DND-41 (cell line): ENCODE measurements around the gene CENPP.
A peak's percentile ranks its signal among the peaks of the same experiment; 100 is the strongest.

ENCODE experiments used
- ATAC-seq: fragments of 200-7000 bp; cut with Tn5 transposase; 3 replicates; pipeline ENCODE4 v1.9.1; 2021; ENCODE audit warnings: low read depth; ENCODE audit not compliant: insufficient read depth
- DNase-seq: peaks from one replicate; pipeline ENCODE4 v3.0.0-alpha.2; 2020
- H2AFZ ChIP-seq: 2 replicates; pipeline ENCODE4 v1.6.0; 2012; ENCODE audit warnings: low read depth, low read length
- H3K27ac ChIP-seq: 2 replicates; pipeline ENCODE4 v1.5.1; 2012; ENCODE audit warnings: low read length, inconsistent platforms
- H3K27me3 ChIP-seq: fragments of 200-600 bp; sonication (generic); 2 replicates; pipeline ENCODE4 v1.6.0; 2012; ENCODE audit warnings: low read length, mild to moderate bottlenecking, inconsistent platforms; ENCODE audit not compliant: insufficient read depth, poor library complexity
- H3K36me3 ChIP-seq: 2 replicates; pipeline ENCODE4 v1.5.1; 2012; ENCODE audit warnings: low read length, inconsistent platforms; ENCODE audit not compliant: insufficient read depth
- H3K4me1 ChIP-seq: 2 replicates; pipeline ENCODE4 v1.5.1; 2012; ENCODE audit warnings: mild to moderate bottlenecking, low read length; ENCODE audit not compliant: insufficient read depth
- H3K4me2 ChIP-seq: 2 replicates; pipeline ENCODE4 v1.6.0; 2012; ENCODE audit warnings: mild to moderate bottlenecking, moderate library complexity, low read length, inconsistent platforms; ENCODE audit not compliant: insufficient read depth
- H3K4me3 ChIP-seq, 2 experiments: fragments of 200-600 bp in 1 of 2; shearing (Covaris generic) in 1 of 2; 2 replicates each; pipeline ENCODE4 v1.5.1; 2012 to 2016; ENCODE audit warnings: inconsistent platforms in 2 of 2, low read length in 2 of 2, mild to moderate bottlenecking in 2 of 2, low read depth in 1 of 2, moderate library complexity in 1 of 2
- H3K79me2 ChIP-seq: 2 replicates; pipeline ENCODE4 v1.6.0; 2012; ENCODE audit warnings: low read length, inconsistent platforms; ENCODE audit not compliant: insufficient read depth
- H3K9ac ChIP-seq: 2 replicates; pipeline ENCODE4 v1.6.0; 2012; ENCODE audit warnings: low read depth, mild to moderate bottlenecking, inconsistent platforms, low read length, moderate library complexity
- H3K9me3 ChIP-seq: 2 replicates; pipeline ENCODE4 v1.5.1; 2012; ENCODE audit warnings: low read length, moderate library complexity, mild to moderate bottlenecking, inconsistent platforms; ENCODE audit not compliant: insufficient read depth, severe bottlenecking
- H4K20me1 ChIP-seq: 2 replicates; pipeline ENCODE4 v1.6.0; 2012; ENCODE audit warnings: low read length; ENCODE audit not compliant: insufficient read depth
- EZH2 ChIP-seq: IDR thresholded peaks from 3 replicates; pipeline ENCODE4 v1.6.1; 2012; ENCODE audit warnings: borderline replicate concordance, low read depth, mild to moderate bottlenecking, moderate library complexity, low read length, inconsistent platforms; ENCODE audit not compliant: severe bottlenecking
- TF ChIP-seq, protein P1 (sequence below): IDR thresholded peaks from 2 replicates; pipeline ENCODE4 v1.5.1; 2012; ENCODE audit warnings: borderline replicate concordance, low read length, moderate library complexity, mild to moderate bottlenecking; ENCODE audit not compliant: poor library complexity, severe bottlenecking; ENCODE audit errors: extremely low read depth

CENPP gene

GRCh38 chr9:92432972-92433548 lies 107.3 kb downstream of the CENPP start:
- Histone ChIP-seq H3K4me3 (no peak overlapping the region), H2AFZ (no peak overlapping the region), H3K79me2 (no peaks in the 10 kb centered on the region), H3K4me2 (no peak overlapping the region), H3K27me3 (no peaks in the 10 kb centered on the region), H3K27ac (no peak overlapping the region), H3K9ac (no peak overlapping the region), H3K36me3 (no peaks in the 10 kb centered on the region), H4K20me1 (no peaks in the 10 kb centered on the region), H3K4me1 (no peaks in the 10 kb centered on the region), H3K9me3 (no peaks in the 10 kb centered on the region)
- no peak for DNase-seq
- TF ChIP-seq EZH2 = no peak
- TF ChIP-seq, protein P1, sequence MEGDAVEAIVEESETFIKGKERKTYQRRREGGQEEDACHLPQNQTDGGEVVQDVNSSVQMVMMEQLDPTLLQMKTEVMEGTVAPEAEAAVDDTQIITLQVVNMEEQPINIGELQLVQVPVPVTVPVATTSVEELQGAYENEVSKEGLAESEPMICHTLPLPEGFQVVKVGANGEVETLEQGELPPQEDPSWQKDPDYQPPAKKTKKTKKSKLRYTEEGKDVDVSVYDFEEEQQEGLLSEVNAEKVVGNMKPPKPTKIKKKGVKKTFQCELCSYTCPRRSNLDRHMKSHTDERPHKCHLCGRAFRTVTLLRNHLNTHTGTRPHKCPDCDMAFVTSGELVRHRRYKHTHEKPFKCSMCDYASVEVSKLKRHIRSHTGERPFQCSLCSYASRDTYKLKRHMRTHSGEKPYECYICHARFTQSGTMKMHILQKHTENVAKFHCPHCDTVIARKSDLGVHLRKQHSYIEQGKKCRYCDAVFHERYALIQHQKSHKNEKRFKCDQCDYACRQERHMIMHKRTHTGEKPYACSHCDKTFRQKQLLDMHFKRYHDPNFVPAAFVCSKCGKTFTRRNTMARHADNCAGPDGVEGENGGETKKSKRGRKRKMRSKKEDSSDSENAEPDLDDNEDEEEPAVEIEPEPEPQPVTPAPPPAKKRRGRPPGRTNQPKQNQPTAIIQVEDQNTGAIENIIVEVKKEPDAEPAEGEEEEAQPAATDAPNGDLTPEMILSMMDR = no peak
- no peak for ATAC-seq

GRCh38 chr9:92435263-92435662 lies 109.5 kb downstream of the CENPP start:
- Histone ChIP-seq H3K27ac (no peak overlapping the region), H3K27me3 (no peaks in the 10 kb centered on the region), H3K36me3 (no peaks in the 10 kb centered on the region), H3K4me3 (no peak overlapping the region), H3K79me2 (no peaks in the 10 kb centered on the region), H3K4me1 (no peaks in the 10 kb centered on the region), H2AFZ (no peak overlapping the region), H3K9me3 (no peaks in the 10 kb centered on the region), H3K9ac (no peak overlapping the region), H4K20me1 (no peaks in the 10 kb centered on the region), H3K4me2 (no peak overlapping the region)
- TF ChIP-seq, protein P1 = no peak
- no peak for TF ChIP-seq EZH2
- DNase-seq = no peak
- ATAC-seq = no peak

DNA sequence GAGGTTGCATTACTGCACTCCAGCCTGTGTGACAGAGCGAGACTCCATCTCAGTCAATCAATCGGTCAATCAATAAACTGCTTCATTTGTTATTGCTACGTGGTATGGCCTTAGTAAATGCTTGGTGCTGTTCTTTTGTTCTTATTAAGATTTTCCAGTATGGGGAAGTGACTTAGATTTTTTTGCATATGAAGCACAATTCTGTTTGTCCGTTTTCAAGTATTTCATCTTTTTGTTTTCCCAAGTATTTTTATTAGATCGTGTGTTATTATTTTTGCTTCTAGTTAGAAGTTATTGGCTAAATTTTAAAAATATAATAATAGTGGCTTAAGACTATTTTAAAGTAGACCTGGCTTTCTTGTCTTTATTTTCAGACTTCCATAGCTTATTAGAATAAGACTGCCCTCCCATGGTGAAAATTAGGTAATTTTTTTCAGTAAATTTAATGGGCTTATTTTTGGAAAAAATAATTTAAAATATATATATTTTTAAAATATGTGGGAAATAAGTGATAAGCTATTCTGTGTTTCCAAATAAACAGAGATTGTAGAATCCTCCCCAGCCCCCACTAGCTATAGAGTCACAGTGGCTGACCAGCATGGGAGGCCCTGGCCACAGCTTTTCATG lies 113.3 kb downstream of the CENPP start:
- Histone ChIP-seq H3K9ac (no peak overlapping the region), H3K27me3 (no peaks in the 10 kb centered on the region), H2AFZ (no peak overlapping the region), H3K4me2 (no peak overlapping the region), H4K20me1 (no peaks in the 10 kb centered on the region), H3K4me1 (no peaks in the 10 kb centered on the region), H3K4me3 (no peak overlapping the region), H3K9me3 (no peaks in the 10 kb centered on the region), H3K27ac (no peak overlapping the region), H3K36me3 (no peaks in the 10 kb centered on the region), H3K79me2 (no peaks in the 10 kb centered on the region)
- DNase-seq (no peak), ATAC-seq (no peak)
- TF ChIP-seq, protein P1 = peak; percentile 12
- no peak for TF ChIP-seq EZH2
